Mesenchymal stem cell (in vitro differentiated cells and primary cell): ENCODE data around the gene EFNB3.

Source experiments
- DNase-seq: peaks from one replicate; pipeline ENCODE4 v3.0.0-alpha.2; 2013
- H2AFZ ChIP-seq: one replicate; pipeline ENCODE4 v1.6.1; 2013; ENCODE audit warnings: low read depth, mild to moderate bottlenecking, control low read depth, inconsistent platforms, low read length, moderate library complexity
- H2AK5ac ChIP-seq: 2 replicates; pipeline ENCODE4 v1.6.1; 2013; ENCODE audit warnings: low read length, moderate library complexity, mild to moderate bottlenecking, inconsistent platforms; ENCODE audit not compliant: severe bottlenecking
- H2BK120ac ChIP-seq: one replicate; pipeline ENCODE4 v1.6.1; 2013; ENCODE audit warnings: low read depth, mild to moderate bottlenecking, inconsistent platforms, low read length, moderate library complexity
- H2BK12ac ChIP-seq, 2 experiments: one replicate each; pipeline ENCODE4 v1.6.1; 2013; ENCODE audit warnings: inconsistent platforms in 2 of 2, low read length in 2 of 2, mild to moderate bottlenecking in 2 of 2, moderate library complexity in 2 of 2, control low read depth in 1 of 2
- H2BK15ac ChIP-seq: one replicate; pipeline ENCODE4 v1.6.1; 2013; ENCODE audit warnings: mild to moderate bottlenecking, low read depth, inconsistent platforms; ENCODE audit not compliant: poor library complexity, severe bottlenecking
- H2BK5ac ChIP-seq: 2 replicates; pipeline ENCODE4 v1.6.1; 2013; ENCODE audit warnings: low read depth, mild to moderate bottlenecking, low read length, control low read depth, inconsistent platforms; ENCODE audit not compliant: poor library complexity, severe bottlenecking
- H3K14ac ChIP-seq, 2 experiments: one replicate each; pipeline ENCODE4 v1.6.1; 2013; ENCODE audit warnings: inconsistent platforms in 2 of 2, low read length in 2 of 2, control low read depth in 1 of 2, mild to moderate bottlenecking in 1 of 2, moderate library complexity in 1 of 2
- H3K18ac ChIP-seq, 2 experiments: one replicate each; pipeline ENCODE4 v1.6.1; 2013; ENCODE audit warnings: inconsistent platforms in 2 of 2, low read length in 2 of 2, control low read depth in 1 of 2, low read depth in 1 of 2, mild to moderate bottlenecking in 1 of 2
- H3K23ac ChIP-seq, 2 experiments: one replicate each; pipeline ENCODE4 v1.6.1; 2013; ENCODE audit warnings: inconsistent platforms in 2 of 2, low read length in 2 of 2, mild to moderate bottlenecking in 2 of 2, moderate library complexity in 2 of 2, control low read depth in 1 of 2
- H3K27ac ChIP-seq: 2 replicates; pipeline ENCODE4 v1.5.1; 2013; ENCODE audit warnings: mild to moderate bottlenecking, moderate library complexity, low read length, control low read depth, inconsistent platforms; ENCODE audit not compliant: poor library complexity, severe bottlenecking
- H3K27me3 ChIP-seq, 2 experiments: 2 replicates each; pipeline versions ENCODE4 v1.6.1 to v1.7.0; 2013; ENCODE audit warnings: low read length in 2 of 2, mild to moderate bottlenecking in 2 of 2, moderate library complexity in 2 of 2, control low read depth in 1 of 2, inconsistent platforms in 1 of 2; ENCODE audit not compliant: control insufficient read depth in 1 of 2, insufficient read depth in 1 of 2
- H3K36me3 ChIP-seq, 2 experiments: 2 replicates each; pipeline versions ENCODE4 v1.6.1 to v1.7.0; 2013; ENCODE audit warnings: low read length in 2 of 2, control low read depth in 1 of 2, inconsistent platforms in 1 of 2, low read depth in 1 of 2, mild to moderate bottlenecking in 1 of 2; ENCODE audit not compliant: insufficient read depth in 2 of 2, control insufficient read depth in 1 of 2
- H3K4ac ChIP-seq, 2 experiments: one replicate each; pipeline ENCODE4 v1.6.1; 2013; ENCODE audit warnings: inconsistent platforms in 2 of 2, low read length in 2 of 2, mild to moderate bottlenecking in 2 of 2, moderate library complexity in 2 of 2, control low read depth in 1 of 2, low read depth in 1 of 2
- H3K4me1 ChIP-seq: 2 replicates; pipeline ENCODE4 v1.6.1; 2013; ENCODE audit warnings: low read depth, low read length, control low read depth; ENCODE audit not compliant: control insufficient read depth, insufficient read depth
- H3K4me2 ChIP-seq: 2 replicates; pipeline ENCODE4 v1.6.1; 2013; ENCODE audit warnings: low read length, mild to moderate bottlenecking, inconsistent platforms; ENCODE audit not compliant: poor library complexity, severe bottlenecking
- H3K4me3 ChIP-seq, 2 experiments: 2 replicates each; pipeline versions ENCODE4 v1.5.1 to v1.7.0; 2013; ENCODE audit warnings: low read length in 2 of 2, mild to moderate bottlenecking in 2 of 2, control low read depth in 1 of 2, low read depth in 1 of 2; ENCODE audit not compliant: insufficient read depth in 1 of 2
- H3K79me1 ChIP-seq: replicated peaks from 2 replicates; pipeline ENCODE4 v1.6.1; 2013; ENCODE audit warnings: mild to moderate bottlenecking, control low read depth, low read length, inconsistent platforms; ENCODE audit not compliant: poor library complexity, severe bottlenecking
- H3K9ac ChIP-seq: 2 replicates; pipeline ENCODE4 v1.7.0; 2013; ENCODE audit warnings: mild to moderate bottlenecking, low read length, moderate library complexity
- H3K9me3 ChIP-seq: 2 replicates; pipeline ENCODE4 v1.7.0; 2013; ENCODE audit warnings: mild to moderate bottlenecking, low read length; ENCODE audit not compliant: control insufficient read depth
- H4K8ac ChIP-seq: one replicate; pipeline ENCODE4 v1.6.1; 2013; ENCODE audit warnings: inconsistent platforms, mild to moderate bottlenecking, low read length, moderate library complexity
- H4K91ac ChIP-seq: one replicate; pipeline ENCODE4 v1.6.1; 2013; ENCODE audit warnings: mild to moderate bottlenecking, low read length, inconsistent platforms
- WGBS: methylation state at CpG from one replicate; pipeline ENCODE4 v1.1.7; 2013; ENCODE audit warnings: mixed read lengths; 5-methylcytosine and 5-hydroxymethylcytosine counted together

The EFNB3 gene

DNA sequence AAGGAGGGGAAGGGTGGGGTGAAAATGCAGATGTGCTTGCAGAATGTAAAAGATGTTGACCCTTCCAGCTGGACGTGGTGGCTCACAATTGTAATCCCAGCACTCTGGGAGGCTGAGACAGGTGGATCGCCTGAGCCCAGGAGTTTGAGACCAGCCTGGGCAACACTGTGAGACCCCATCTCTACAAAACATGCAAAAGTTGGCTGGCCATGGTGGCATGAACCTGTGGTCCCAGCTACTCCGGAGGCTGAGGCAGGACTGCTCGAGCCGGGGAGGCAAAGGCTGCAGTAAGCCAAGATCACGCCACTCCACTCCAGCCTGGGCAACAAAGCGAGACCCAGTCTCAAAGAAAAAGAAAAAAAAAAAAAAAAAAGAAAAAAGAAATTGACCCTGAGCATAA is 36.5 kb upstream of the EFNB3 start:
- Histone ChIP-seq H2AFZ (no peak overlapping the region), H3K23ac (no peak overlapping the region), H3K14ac (no peak overlapping the region), H3K79me1 (peaks cover 5% of the 10 kb centered on the region), H2AK5ac (no peak overlapping the region), H3K27ac (no peak overlapping the region), H3K4me1 (no peaks in the 10 kb centered on the region), H3K18ac (no peak overlapping the region), H4K91ac (no peak overlapping the region), H3K36me3 (peaks cover 49 to 68% of the 10 kb centered on the region in 2 experiments), H2BK15ac (no peak overlapping the region), H3K27me3 (no peaks in the 10 kb centered on the region), H4K8ac (no peak overlapping the region), H3K9me3 (peaks cover 4% of the 10 kb centered on the region), H3K9ac (no peak overlapping the region), H2BK12ac (no peak overlapping the region), H3K4me3 (no peak overlapping the region), H2BK120ac (no peak overlapping the region), H2BK5ac (no peak overlapping the region), H3K4me2 (no peak overlapping the region), H3K4ac (no peak overlapping the region)
- WGBS = 99% methylated on average over 6 of the region's 7 CpGs
- DNase-seq = no peak

DNA sequence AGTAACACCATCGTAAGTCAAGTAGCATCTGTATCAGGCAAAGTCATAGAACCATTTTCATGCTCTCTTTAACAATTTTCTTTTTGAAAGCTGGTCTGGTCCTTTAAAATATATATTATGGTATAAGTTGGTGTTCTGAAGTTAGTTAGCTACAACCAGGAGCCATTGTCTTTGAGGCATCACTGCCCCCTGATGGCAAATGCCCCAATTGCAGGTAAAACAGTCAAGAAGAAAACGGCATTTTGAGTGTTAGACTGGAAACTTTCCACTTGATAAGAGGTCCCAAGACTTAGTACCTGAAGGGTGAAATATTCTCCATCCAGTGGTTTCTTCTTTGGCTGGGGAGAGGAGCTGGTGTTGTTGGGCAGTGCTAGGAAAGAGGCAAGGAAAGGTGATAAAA is 31.8 kb upstream of the EFNB3 start:
- H4K8ac ChIP-seq = no peak overlapping the region
- DNase-seq = no peak
- 90% methylated on average over 1 of the region's 2 CpGs for WGBS

DNA sequence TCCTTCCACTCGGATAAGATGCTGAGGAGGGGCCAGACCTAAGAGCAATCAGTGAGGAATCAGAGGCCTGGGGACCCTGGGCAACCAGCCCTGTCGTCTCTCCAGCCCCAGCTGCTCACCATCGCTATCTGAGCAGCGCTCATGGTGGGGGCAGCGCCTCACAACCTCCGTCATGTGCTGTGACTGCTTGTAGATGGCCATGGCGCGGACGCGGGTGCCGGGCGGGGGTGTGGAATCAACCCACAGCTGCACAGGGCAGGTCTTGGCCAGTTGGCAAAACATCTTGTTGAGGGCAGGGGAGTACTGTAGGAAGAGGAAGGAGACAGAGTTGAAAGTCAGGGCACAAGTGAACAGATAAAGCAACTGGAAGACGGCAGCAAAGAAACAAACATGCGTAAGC is 30.1 kb upstream of the EFNB3 start:
- Histone ChIP-seq H3K36me3 (peaks cover 45 to 59% of the 10 kb centered on the region in 2 experiments), H3K4me1 (peaks cover 7% of the 10 kb centered on the region), H3K9ac (no peak overlapping the region), H3K23ac (no peak overlapping the region), H3K27ac (no peak overlapping the region), H2BK12ac (no peak overlapping the region), H2BK5ac (no peak overlapping the region), H4K91ac (no peak overlapping the region), H3K4me3 (no peak overlapping the region), H2AK5ac (no peak overlapping the region), H3K4me2 (no peak overlapping the region), H2BK120ac (no peak overlapping the region), H2AFZ (no peak overlapping the region), H2BK15ac (no peak overlapping the region), H3K79me1 (peaks cover 22% of the 10 kb centered on the region), H4K8ac (no peak overlapping the region), H3K9me3 (peaks cover 10% of the 10 kb centered on the region), H3K18ac (no peak overlapping the region), H3K27me3 (no peaks in the 10 kb centered on the region), H3K4ac (no peak overlapping the region), H3K14ac (no peak overlapping the region)
- 91% methylated on average over 14 of the region's 14 CpGs for WGBS
- no peak for DNase-seq

More for the DNA sequence above, 31.8 kb upstream of the EFNB3 start:
- no peak overlapping the region for H3K14ac ChIP-seq
- H4K91ac ChIP-seq = no peak overlapping the region
- H3K4me3 ChIP-seq = no peak overlapping the region
- peaks cover 7% of the 10 kb centered on the region for H3K4me1 ChIP-seq
- no peak overlapping the region for H2BK120ac ChIP-seq
- H3K23ac ChIP-seq = no peak overlapping the region
- H2AFZ ChIP-seq = no peak overlapping the region
- no peak overlapping the region for H3K9ac ChIP-seq
- no peak overlapping the region for H2AK5ac ChIP-seq
- no peak overlapping the region for H3K4me2 ChIP-seq
- H2BK5ac ChIP-seq = no peak overlapping the region
- H3K27me3 ChIP-seq = no peaks in the 10 kb centered on the region
- no peak overlapping the region for H2BK12ac ChIP-seq
- peaks cover 61 to 75% of the 10 kb centered on the region in 2 experiments for H3K36me3 ChIP-seq
- H2BK15ac ChIP-seq = no peak overlapping the region
- peaks cover 10% of the 10 kb centered on the region for H3K9me3 ChIP-seq
- peaks cover 18% of the 10 kb centered on the region for H3K79me1 ChIP-seq
- no peak overlapping the region for H3K27ac ChIP-seq
- H3K4ac ChIP-seq = no peak overlapping the region
- no peak overlapping the region for H3K18ac ChIP-seq

DNA sequence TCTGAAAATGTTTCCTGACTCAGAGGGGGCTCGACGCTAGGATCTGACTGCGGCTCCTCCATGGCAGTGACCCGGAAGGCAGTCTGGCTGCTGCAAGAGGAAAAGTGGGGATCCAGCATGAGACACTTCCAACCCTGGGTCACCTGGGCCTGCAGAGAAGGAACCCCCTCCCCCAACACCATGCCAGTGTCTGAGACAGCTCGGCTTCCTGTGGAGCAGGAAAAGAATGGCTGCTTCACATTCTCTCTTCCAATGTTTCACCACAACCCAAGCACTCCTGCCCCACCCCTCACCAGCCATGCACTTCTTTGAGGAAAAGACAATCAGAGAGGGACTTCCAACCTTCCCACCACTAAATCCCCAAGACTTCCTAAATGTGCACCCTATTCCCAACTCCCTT is 28.5 kb upstream of the EFNB3 start:
- WGBS = 92% methylated on average over 5 of the region's 5 CpGs
- H3K27me3 ChIP-seq = no peaks in the 10 kb centered on the region
- no peak overlapping the region for H3K9ac ChIP-seq
- H2BK120ac ChIP-seq = no peak overlapping the region
- no peak overlapping the region for H2BK5ac ChIP-seq
- H3K18ac ChIP-seq = no peak overlapping the region
- no peak overlapping the region for H2AFZ ChIP-seq
- H4K8ac ChIP-seq = no peak overlapping the region
- H3K9me3 ChIP-seq = peaks cover 10% of the 10 kb centered on the region
- DNase-seq = no peak
- H3K79me1 ChIP-seq = peaks cover 22% of the 10 kb centered on the region
- peaks cover 36 to 43% of the 10 kb centered on the region in 2 experiments for H3K36me3 ChIP-seq
- H4K91ac ChIP-seq = no peak overlapping the region
- H2BK15ac ChIP-seq = no peak overlapping the region
- no peak overlapping the region for H3K4me2 ChIP-seq
- no peak overlapping the region for H3K4me3 ChIP-seq
- no peak overlapping the region for H3K4ac ChIP-seq
- H2BK12ac ChIP-seq = no peak overlapping the region
- H2AK5ac ChIP-seq = no peak overlapping the region
- H3K4me1 ChIP-seq = peaks cover 7% of the 10 kb centered on the region
- H3K27ac ChIP-seq = no peak overlapping the region
- no peak overlapping the region for H3K23ac ChIP-seq
- H3K14ac ChIP-seq = no peak overlapping the region
